K562 (cell line): ENCODE measurements around the gene OBSCN. TPM values are rescaled to one million over a fixed set of nuclear protein-coding genes. Genes with fewer than 3 reads are reported as not detected.
A peak's percentile ranks its signal among the peaks of the same experiment; 100 is the strongest.

ENCODE experiments used
- ATAC-seq: fragments of 200-7000 bp; cut with Tn5 transposase; 3 replicates; pipeline ENCODE4 v1.9.1; 2020; ENCODE audit warnings: moderate library complexity
- BruUV-seq: library from RNA; stranded (reverse); fragments of 400-500 nt; replicated peaks from 2 replicates; lab custom pipeline; 2021; lab: Mats Ljungman, UMichigan
- CTCF ChIA-PET: fragments of 300-600 bp; formaldehyde crosslinking; extraction: SDS; loops from one replicate; lab custom pipeline; 2021; ENCODE audit warnings: low intra/inter-chr PET ratio; lab: Yijun Ruan, JAX
- POLR2A ChIA-PET: fragments of 300-600, 350-650 bp; sonication (Branson Sonifier 250); formaldehyde crosslinking; extraction: SDS; loops from one replicate; lab custom pipeline; 2021; ENCODE audit warnings: antibody characterized with exemption, inconsistent platforms; lab: Yijun Ruan, JAX
- DNase-seq, 4 experiments: peaks; one replicate each; pipeline versions ENCODE4 v3.0.0 to v3.0.0-alpha.2; 2011 to 2018; ENCODE audit warnings: low spot score in 3 of 4, mixed read lengths in 3 of 4; ENCODE audit errors: extremely low read depth in 1 of 4
- FAIRE-seq: peaks from 2 replicates; lab custom pipeline; 2011; peaks lifted over from hg19 to GRCh38; lab: Jason Lieb, UNC
- H2AFZ ChIP-seq: 2 replicates; pipeline ENCODE4 v1.6.0; 2011; ENCODE audit warnings: low read depth, low read length, control low read depth, inconsistent platforms
- H3K27ac ChIP-seq: fragments of 200-600 bp; 3 replicates; pipeline ENCODE4 v1.8.0; 2011; ENCODE audit warnings: low read depth, mild to moderate bottlenecking, control low read depth, inconsistent platforms, low read length, moderate library complexity, mixed read lengths; ENCODE audit errors: extremely low read depth
- H3K27me3 ChIP-seq, 2 experiments: fragments of 300-600 bp in 1 of 2; 2 replicates in 1 of 2; 3 replicates in 1 of 2; pipeline versions ENCODE4 v1.6.0 to v1.8.0; 2011; ENCODE audit warnings: inconsistent platforms in 2 of 2, low read length in 2 of 2, mild to moderate bottlenecking in 1 of 2, mixed read lengths in 1 of 2, moderate library complexity in 1 of 2; ENCODE audit not compliant: control insufficient read depth in 2 of 2, insufficient read depth in 2 of 2
- H3K36me3 ChIP-seq: fragments of 300-600 bp; 3 replicates; pipeline ENCODE4 v1.8.0; 2011; ENCODE audit warnings: mild to moderate bottlenecking, low read length, inconsistent platforms; ENCODE audit not compliant: control insufficient read depth, insufficient read depth
- H3K4me1 ChIP-seq, 2 experiments: fragments of 200-600 bp in 1 of 2; replicated peaks in 1 of 2; 2 replicates in 1 of 2; 3 replicates in 1 of 2; pipeline versions ENCODE4 v1.5.1 to v1.8.0; 2011; ENCODE audit warnings: inconsistent platforms in 2 of 2, low read length in 2 of 2, mild to moderate bottlenecking in 1 of 2, mixed read lengths in 1 of 2, moderate library complexity in 1 of 2; ENCODE audit not compliant: control insufficient read depth in 2 of 2, insufficient read depth in 2 of 2
- H3K4me2 ChIP-seq: 2 replicates; pipeline ENCODE4 v1.6.1; 2011; ENCODE audit warnings: low read length, control low read depth, inconsistent platforms, mixed read lengths; ENCODE audit not compliant: insufficient read depth
- H3K4me3 ChIP-seq: fragments of 200-600 bp; sonication (generic), shearing (Covaris generic); 2 replicates; pipeline ENCODE4 v1.5.1; 2016; ENCODE audit warnings: control low read depth, inconsistent platforms
- H3K79me2 ChIP-seq: fragments of 200-600 bp; 3 replicates; pipeline ENCODE4 v1.8.0; 2011; ENCODE audit warnings: low read length, inconsistent platforms; ENCODE audit not compliant: control insufficient read depth, insufficient read depth
- H3K9ac ChIP-seq, 2 experiments: 2 replicates each; pipeline versions ENCODE4 v1.6.0 to v1.6.1; 2011; ENCODE audit warnings: low read depth in 2 of 2, low read length in 2 of 2, control low read depth in 1 of 2, inconsistent platforms in 1 of 2, mild to moderate bottlenecking in 1 of 2, mixed read lengths in 1 of 2; ENCODE audit not compliant: insufficient read depth in 1 of 2
- H3K9me1 ChIP-seq: one replicate; pipeline ENCODE4 v1.6.0; 2011; ENCODE audit warnings: inconsistent platforms, mild to moderate bottlenecking, low read length, moderate library complexity; ENCODE audit not compliant: control insufficient read depth, insufficient read depth
- H3K9me3 ChIP-seq: replicated peaks from 2 replicates; pipeline ENCODE4 v1.5.1; 2011; ENCODE audit warnings: low read depth, low read length, inconsistent platforms; ENCODE audit not compliant: control insufficient read depth, insufficient read depth
- H4K20me1 ChIP-seq: replicated peaks from 2 replicates; pipeline ENCODE4 v1.6.1; 2011; ENCODE audit warnings: low read length, inconsistent platforms, mixed read lengths; ENCODE audit not compliant: control insufficient read depth, insufficient read depth
- BCL6 ChIP-seq: fragments of 250-450 bp; sonication (Bioruptor Pico); IDR thresholded peaks from 2 replicates; pipeline ENCODE4 v1.4.0; 2020
- BMI1 ChIP-seq: fragments of 150-350 bp; IDR thresholded peaks from 2 replicates; pipeline ENCODE4 v1.6.1; 2014; ENCODE audit warnings: low read length
- CHCHD3 ChIP-seq: fragments of 250-450 bp; sonication (Bioruptor Pico); IDR thresholded peaks from 2 replicates; pipeline ENCODE4 v2.1.2; 2022; ENCODE audit warnings: mild to moderate bottlenecking
- EP300 ChIP-seq: IDR thresholded peaks from 2 replicates; pipeline ENCODE4 v1.6.1; 2012; ENCODE audit warnings: low read length, improper control_type of control experiment
- HDAC6 ChIP-seq: IDR thresholded peaks from 2 replicates; pipeline ENCODE4 v1.6.1; 2012; ENCODE audit warnings: low read depth, mild to moderate bottlenecking, control low read depth, inconsistent platforms, low read length, moderate library complexity
- HINFP ChIP-seq: fragments of 450-650 bp; conservative IDR thresholded peaks from 2 replicates; pipeline ENCODE4 v1.6.1; 2016; ENCODE audit warnings: missing genetic modification characterization, low read depth, mild to moderate bottlenecking, control low read depth, missing compliant biosample characterization
- MBD2 ChIP-seq: sonication (generic); IDR thresholded peaks from 2 replicates; pipeline ENCODE4 v1.6.1; 2016; ENCODE audit warnings: low read depth, borderline replicate concordance
- SREBF1 ChIP-seq: fragments of 150-350 bp; IDR thresholded peaks from 2 replicates; pipeline ENCODE4 v1.6.1; 2014; ENCODE audit warnings: antibody characterized with exemption, low read depth, low read length, borderline replicate concordance
- STAG1 ChIP-seq: sonication (generic); formaldehyde crosslinking; IDR thresholded peaks from 2 replicates; pipeline ENCODE4 v1.5.0; 2020; ENCODE audit warnings: missing genetic modification reagents, borderline replicate concordance
- TAF9B ChIP-seq: fragments of 450-650 bp; IDR thresholded peaks from 2 replicates; pipeline ENCODE4 v1.6.1; 2018; ENCODE audit warnings: mild to moderate bottlenecking; ENCODE audit not compliant: partially characterized antibody
- TRIM24 ChIP-seq, 2 experiments: fragments of 450-650 bp; IDR thresholded peaks; 2 replicates each; pipeline ENCODE4 v1.6.1; 2016
- ZNF24 ChIP-seq: fragments of 450-650 bp; IDR thresholded peaks from 2 replicates; pipeline ENCODE4 v1.6.1; 2016
- ZNF280A ChIP-seq: fragments of 450-650 bp; IDR thresholded peaks from 2 replicates; pipeline ENCODE4 v1.6.1; 2018; ENCODE audit warnings: mild to moderate bottlenecking, low read depth; ENCODE audit not compliant: partially characterized antibody
- ZNF512 ChIP-seq: IDR thresholded peaks from 2 replicates; pipeline ENCODE4 v1.6.1; 2016; ENCODE audit warnings: missing genetic modification characterization, missing compliant biosample characterization
- ZNF583 ChIP-seq: fragments of 250-450 bp; sonication (Bioruptor Pico); IDR thresholded peaks from 2 replicates; pipeline ENCODE4 v1.4.0; 2020
- ZNF785 ChIP-seq: fragments of 250-450 bp; sonication (Bioruptor Pico); IDR thresholded peaks from 2 replicates; pipeline ENCODE4 v1.4.0; 2020; ENCODE audit warnings: mild to moderate bottlenecking
- WGBS: fragments of 100-300 bp; shearing (Covaris generic); methylation state at CpG from one replicate; pipeline ENCODE4 v1.1.6; 2016; ENCODE audit warnings: low coverage, mixed read lengths; ENCODE audit not compliant: insufficient coverage; ENCODE audit errors: missing lambda C conversion rate; 5-methylcytosine and 5-hydroxymethylcytosine counted together
- in situ Hi-C: fragments of 300-500 bp; cut with MboI; formaldehyde crosslinking; loops from 4 replicates; pipeline ENCODE4 v1.15.0; 2018; ENCODE audit warnings: inconsistent platforms, mixed read lengths
- intact Hi-C: fragments of 100-400 bp; cut with micrococcal nuclease; formaldehyde crosslinking; loops from 2 replicates; pipeline ENCODE4 v1.14.2; 2022
- polyA plus RNA-seq, 8 experiments: library from polyadenylated mRNA; depleted of rRNA in 4 of 8; stranded (reverse) in 5 of 8; unstranded in 3 of 8; fragments of >200 nt; fragmentation: Nextera tagmentation in 2 of 8; fragmentation: Illumina TruSeq in 1 of 8; extraction: Ambion mirVana in 2 of 8; extraction: Trizol in 1 of 8; gene quantifications; 2 replicates each; pipeline versions ENCODE4 v1.2.1 to v1.2.3, GENCODE V29; 2011 to 2014; ENCODE audit warnings: inconsistent platforms in 1 of 8, missing spikeins in 1 of 8
- total RNA-seq, 7 experiments: library from RNA; depleted of rRNA in 6 of 7; stranded (reverse); fragments of >200 nt in 6 of 7; fragmentation: Illumina TruSeq in 2 of 7; extraction: Trizol in 2 of 7; gene quantifications; 2 replicates each; pipeline versions ENCODE4 v1.2.1 to v1.2.3, GENCODE V29; 2011 to 2021; ENCODE audit warnings: low replicate concordance in 1 of 7
- TF ChIP-seq, protein P1 (sequence below): fragments of 150-350 bp; conservative IDR thresholded peaks from 2 replicates; pipeline ENCODE4 v1.6.1; 2014; ENCODE audit warnings: low read length

The OBSCN gene
- total and polyA plus RNA-seq, 9 of the 15 experiments (the other 6 are each of a cell fraction or from before 2014, with no cell fraction given) = 0.18 to 19.7 (median 3.6) TPM

GRCh38 chr1:228171221-228171891, 36.5 kb upstream of the OBSCN start:
- ATAC-seq = no peak
- DNase-seq = no peak
- no peak for FAIRE-seq
- no TSS peak for BruUV-seq
- Histone ChIP-seq H3K9ac (peak overlapping the region in 1 of 2 experiments; percentile 65; a peak in 1 of 4 replicates), H3K79me2 (peaks cover 11% of the 10 kb centered on the region), H4K20me1 (peaks cover 6% of the 10 kb centered on the region), H3K27ac (no peak overlapping the region), H3K9me1 (no peaks in the 10 kb centered on the region), H3K4me2 (no peak overlapping the region), H3K36me3 (peaks cover 10% of the 10 kb centered on the region; the same call in 2 of the 3 replicates), H2AFZ (no peak overlapping the region), H3K4me3 (no peak overlapping the region), H3K4me1 (peaks cover 12 to 54% of the 10 kb centered on the region in 2 experiments; a peak in 4 of 5 replicates), H3K9me3 (no peaks in the 10 kb centered on the region), H3K27me3 (no peaks in the 10 kb centered on the region)
- POLR2A ChIA-PET = interaction anchor here (0.6 to 1.2 kb wide), 2 partner anchors 28 to 87 kb away, joined by 3 to 5 read pairs; no protein-coding TSS in a partner anchor
- in situ Hi-C loops = no loop called here
- 47% methylated on average over 10 of the region's 10 CpGs for WGBS
- CTCF ChIA-PET = no interaction called here
- intact Hi-C loops = no loop called here
- TF ChIP-seq STAG1 (CRISPR knock-in tag) = no peak
- no peak for TF ChIP-seq TRIM24 (IDR thresholded peaks at IDR 0.05)
- TF ChIP-seq ZNF583 = no peak
- TF ChIP-seq CHCHD3 (CRISPR knock-in tag) = no peak
- no peak for TF ChIP-seq HINFP (tag)
- TF ChIP-seq BCL6 (CRISPR knock-in tag) = no peak
- no peak for TF ChIP-seq ZNF512 (tag)
- no peak for TF ChIP-seq EP300
- TF ChIP-seq ZNF24 = no peak
- TF ChIP-seq, protein P1, sequence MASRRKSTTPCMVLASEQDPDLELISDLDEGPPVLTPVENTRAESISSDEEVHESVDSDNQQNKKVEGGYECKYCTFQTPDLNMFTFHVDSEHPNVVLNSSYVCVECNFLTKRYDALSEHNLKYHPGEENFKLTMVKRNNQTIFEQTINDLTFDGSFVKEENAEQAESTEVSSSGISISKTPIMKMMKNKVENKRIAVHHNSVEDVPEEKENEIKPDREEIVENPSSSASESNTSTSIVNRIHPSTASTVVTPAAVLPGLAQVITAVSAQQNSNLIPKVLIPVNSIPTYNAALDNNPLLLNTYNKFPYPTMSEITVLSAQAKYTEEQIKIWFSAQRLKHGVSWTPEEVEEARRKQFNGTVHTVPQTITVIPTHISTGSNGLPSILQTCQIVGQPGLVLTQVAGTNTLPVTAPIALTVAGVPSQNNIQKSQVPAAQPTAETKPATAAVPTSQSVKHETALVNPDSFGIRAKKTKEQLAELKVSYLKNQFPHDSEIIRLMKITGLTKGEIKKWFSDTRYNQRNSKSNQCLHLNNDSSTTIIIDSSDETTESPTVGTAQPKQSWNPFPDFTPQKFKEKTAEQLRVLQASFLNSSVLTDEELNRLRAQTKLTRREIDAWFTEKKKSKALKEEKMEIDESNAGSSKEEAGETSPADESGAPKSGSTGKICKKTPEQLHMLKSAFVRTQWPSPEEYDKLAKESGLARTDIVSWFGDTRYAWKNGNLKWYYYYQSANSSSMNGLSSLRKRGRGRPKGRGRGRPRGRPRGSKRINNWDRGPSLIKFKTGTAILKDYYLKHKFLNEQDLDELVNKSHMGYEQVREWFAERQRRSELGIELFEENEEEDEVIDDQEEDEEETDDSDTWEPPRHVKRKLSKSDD = no peak
- no peak for TF ChIP-seq ZNF280A
- no peak for TF ChIP-seq MBD2
- TF ChIP-seq HDAC6 = no peak
- TF ChIP-seq BMI1 = no peak
- TF ChIP-seq TAF9B = no peak
- TF ChIP-seq ZNF785 = no peak
- no peak for TF ChIP-seq SREBF1
